NCI-H526 (cell line): Measurements from ENCODE around the gene PCSK1.
"Not testable (repeated sequence)": the region's sequence is repeated elsewhere in the genome, so short reads cannot be mapped to it uniquely, and the experiment has no call there.

Experiments used
- DNase-seq, 2 experiments: peaks; one replicate each; lab custom pipeline; 2025; lab: John Stamatoyannopoulos, UW

The PCSK1 gene

GRCh38 chr5:96372726-96373380 lies 60.2 kb downstream of the PCSK1 start:
- DNase-seq: no peak

DNA sequence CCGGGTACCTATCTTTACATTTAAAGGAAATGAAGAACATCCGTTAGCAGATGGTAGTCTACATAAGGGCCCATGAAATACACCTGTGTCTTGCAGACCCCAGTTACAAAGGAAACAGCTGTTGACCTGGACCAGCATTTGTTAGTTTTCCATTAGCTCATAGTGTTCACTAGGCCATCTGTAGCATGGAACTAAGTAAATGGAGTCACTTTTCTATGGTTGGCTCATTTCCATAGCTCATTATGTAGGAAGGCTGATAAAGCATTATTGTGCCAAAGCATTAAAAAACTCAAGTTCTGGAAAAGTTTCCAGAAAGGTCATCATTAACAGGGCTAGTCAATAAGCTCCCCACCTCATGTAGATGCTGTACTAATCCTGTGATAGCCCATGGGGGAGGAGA lies 62.1 kb downstream of the PCSK1 start:
- no peak for DNase-seq

DNA sequence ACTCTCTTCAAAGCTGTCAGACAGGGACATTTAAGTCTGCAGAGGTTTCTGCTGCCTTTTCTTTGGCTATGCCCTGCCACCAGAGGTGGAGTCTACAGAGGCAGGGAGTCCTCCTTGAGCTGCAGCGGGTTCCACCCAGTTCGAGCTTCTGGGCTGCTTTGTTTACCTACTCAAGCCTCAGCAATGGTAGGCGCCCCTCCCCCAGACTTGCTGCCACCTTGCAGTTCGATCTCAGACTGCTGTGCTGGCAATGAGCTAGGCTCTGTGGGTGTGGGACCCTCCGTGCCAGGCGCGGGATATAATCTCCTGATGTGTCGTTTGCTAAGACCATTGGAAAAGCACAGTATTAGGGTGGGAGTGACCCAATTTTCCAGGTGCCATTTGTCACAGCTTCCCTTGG lies 65.7 kb downstream of the PCSK1 start:
- not testable (repeated sequence) for DNase-seq

- DNase-seq: no peak
Measured at GRCh38 chr5:96354237-96354636, 78.8 kb downstream of the PCSK1 start.

GRCh38 chr5:96353220-96353619 lies 79.8 kb downstream of the PCSK1 start:
- DNase-seq: no peak

GRCh38 chr5:96350678-96351077 lies 82.4 kb downstream of the PCSK1 start:
- DNase-seq: no peak

GRCh38 chr5:96348536-96348935 lies 84.5 kb downstream of the PCSK1 start:
- DNase-seq: no peak

DNA sequence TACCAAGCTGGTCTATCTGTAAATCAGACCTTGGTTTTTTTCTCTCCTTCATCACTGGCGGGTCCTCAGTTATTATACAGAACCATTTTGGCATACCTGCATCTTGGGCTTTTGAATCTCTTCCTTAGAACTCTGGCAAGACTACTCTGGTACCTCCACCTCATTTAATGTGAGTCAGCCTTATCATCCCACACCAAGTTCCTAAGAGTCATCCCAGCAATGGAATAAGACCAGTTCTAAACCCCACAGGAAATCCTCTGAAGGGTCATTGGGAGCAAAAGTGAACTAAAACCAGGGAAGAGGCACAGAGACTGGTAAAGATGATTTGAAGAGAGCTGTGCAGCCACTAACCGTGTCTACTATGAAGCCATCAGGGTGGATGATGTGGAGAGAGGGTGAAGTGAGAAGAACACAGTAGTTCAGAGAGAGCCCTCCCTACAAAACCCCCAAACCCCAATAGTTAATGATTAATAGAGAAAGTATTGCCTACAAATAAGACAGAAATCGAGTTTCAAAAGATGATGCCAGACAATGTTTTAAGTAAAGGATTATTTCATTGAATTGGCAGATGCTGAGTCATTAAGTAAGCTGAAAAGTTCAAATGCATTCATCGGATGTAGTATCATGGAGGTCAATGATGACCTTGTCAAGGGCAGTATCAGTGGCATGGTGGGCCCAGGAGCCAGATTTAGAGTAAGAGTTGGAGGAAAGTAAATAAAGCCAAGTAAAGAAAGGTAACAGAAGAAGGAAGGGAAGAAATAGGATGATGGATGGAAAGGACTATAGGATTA lies 85.4 kb downstream of the PCSK1 start:
- DNase-seq: no peak

GRCh38 chr5:96344678-96345577 lies 88.1 kb downstream of the PCSK1 start:
- peak; percentile 64 to 65 for DNase-seq

DNA sequence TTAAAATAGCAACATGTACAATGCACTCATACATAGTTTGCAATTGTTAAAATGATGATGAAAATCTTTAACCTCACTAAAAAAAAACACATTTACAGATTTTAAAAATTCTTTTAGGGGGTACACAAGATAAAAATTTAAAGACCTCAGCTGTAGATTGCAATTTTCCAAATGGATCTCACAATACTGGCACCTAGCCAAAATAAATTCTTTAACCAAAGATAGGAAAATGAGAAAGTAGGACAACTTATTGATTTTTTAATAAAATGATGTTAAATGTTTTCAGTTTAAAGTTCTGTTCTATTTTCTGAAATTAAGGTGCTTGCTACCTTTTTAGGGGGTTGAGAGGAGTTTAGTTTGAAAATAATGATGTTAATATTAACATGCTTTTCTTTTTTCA lies 90.0 kb downstream of the PCSK1 start:
- no peak for DNase-seq

GRCh38 chr5:96342581-96342980 lies 90.5 kb downstream of the PCSK1 start:
- DNase-seq: no peak
